GM21619 (cell line): ENCODE results near the gene CCDC7.

Experiments used
- ATAC-seq: cut with Tn5 transposase; IDR thresholded peaks from one replicate; pipeline ENCODE4 v1.9.1; 2021; ENCODE audit not compliant: unreplicated experiment

Gene CCDC7

GRCh38 chr10:32923849-32924248 lies 477.9 kb downstream of the CCDC7 start:
- ATAC-seq: no peak
